Peyer's patch (tissue), 4 donors: ENCODE measurements around the gene LBH. TPM values are rescaled to one million over a fixed set of nuclear protein-coding genes. Genes with fewer than 3 reads are reported as not detected.

Source experiments
- DNase-seq, 3 donors: peaks; one replicate each; pipeline ENCODE4 v3.0.0-alpha.2; 2017 to 2019
- H3K27ac ChIP-seq, 4 donors: fragments of 200-600 bp; sonication (generic); one replicate each; pipeline ENCODE4 v1.5.1; 2016 to 2019
- H3K27me3 ChIP-seq, 2 donors: fragments of 200-600 bp; sonication (generic); one replicate each; pipeline ENCODE4 v1.5.1; 2019
- H3K36me3 ChIP-seq, 3 donors: fragments of 200-600 bp; sonication (generic); one replicate each; pipeline ENCODE4 v1.5.1; 2016 to 2019
- H3K4me1 ChIP-seq, 4 donors: fragments of 200-600 bp; sonication (generic); one replicate each; pipeline ENCODE4 v1.5.1; 2016 to 2019
- H3K4me3 ChIP-seq, 4 donors: fragments of 200-600 bp; sonication (generic); 1 replicate in 3 of 4; 2 replicates in 1 of 4; pipeline ENCODE4 v1.5.1; 2016 to 2019; ENCODE audit warnings: mild to moderate bottlenecking in 1 of 4
- H3K9me3 ChIP-seq, 4 donors: fragments of 200-600 bp; sonication (generic); one replicate each; pipeline ENCODE4 v1.5.1; 2016 to 2019; ENCODE audit warnings: mild to moderate bottlenecking in 1 of 4
- CTCF ChIP-seq, 6 experiments: fragments of 450-650 bp in 4 of 6; fragments of 200-600 bp in 2 of 6; sonication (generic) in 1 of 6; IDR thresholded peaks; one replicate each; pipeline ENCODE4 v1.5.1; 2017 to 2019; ENCODE audit warnings: antibody characterized with exemption in 6 of 6, mild to moderate bottlenecking in 3 of 6, moderate library complexity in 1 of 6
- POLR2A ChIP-seq, 2 donors: fragments of 450-650 bp; IDR thresholded peaks; one replicate each; pipeline ENCODE4 v1.5.1; 2017; ENCODE audit warnings: antibody characterized with exemption in 2 of 2, mild to moderate bottlenecking in 2 of 2, moderate library complexity in 2 of 2
- total RNA-seq, 4 donors: library from RNA; depleted of rRNA; stranded (reverse); fragments of >200 nt; gene quantifications; one replicate each; pipeline ENCODE4 v1.1.0, GENCODE V29; 2016

Gene LBH
- total RNA-seq, 4 donors from 2014 or later, result 10.9 to 44.6 (median 14.8) TPM

- H3K27ac ChIP-seq, result no peak overlapping the region
Observed at GRCh38 chr2:30259827-30260679, 28.7 kb downstream of the LBH start.

GRCh38 chr2:30260941-30261340, 29.6 kb downstream of the LBH start:
- Histone ChIP-seq H3K4me3 (no peak overlapping the region), H3K4me1 (peaks cover 0 to 1% (median 0%) of the 10 kb centered on the region in 4 donors)
- DNase-seq, result no peak

More at GRCh38 chr2:30259827-30260679, 28.7 kb downstream of the LBH start:
- Histone ChIP-seq H3K4me1 (peaks cover 0 to 8% (median 0%) of the 10 kb centered on the region in 4 donors), H3K27me3 (no peaks in the 10 kb centered on the region), H3K36me3 (peaks cover 0 to 13% (median 0%) of the 10 kb centered on the region in 3 donors), H3K9me3 (no peaks in the 10 kb centered on the region), H3K4me3 (no peak overlapping the region)
- no peak for DNase-seq
- no peak for TF ChIP-seq CTCF (IDR thresholded peaks at IDR 0.05)
- no peak for TF ChIP-seq POLR2A (IDR thresholded peaks at IDR 0.05)

GRCh38 chr2:30261695-30262211, 30.4 kb downstream of the LBH start:
- H3K27me3 ChIP-seq, result no peaks in the 10 kb centered on the region
- H3K27ac ChIP-seq, result no peak overlapping the region
- no peaks in the 10 kb centered on the region for H3K9me3 ChIP-seq
- peaks cover 0 to 5% (median 0%) of the 10 kb centered on the region in 4 donors for H3K4me1 ChIP-seq
- H3K36me3 ChIP-seq, result peaks cover 0 to 13% (median 0%) of the 10 kb centered on the region in 3 donors
- TF ChIP-seq CTCF (IDR thresholded peaks at IDR 0.05) (no peak), POLR2A (IDR thresholded peaks at IDR 0.05) (no peak)
- no peak for DNase-seq
- H3K4me3 ChIP-seq, result no peak overlapping the region

More at GRCh38 chr2:30260941-30261340, 29.6 kb downstream of the LBH start:
- no peak for TF ChIP-seq POLR2A (IDR thresholded peaks at IDR 0.05)
- TF ChIP-seq CTCF (IDR thresholded peaks at IDR 0.05), result no peak
- peaks cover 0 to 13% (median 0%) of the 10 kb centered on the region in 3 donors for H3K36me3 ChIP-seq
- no peaks in the 10 kb centered on the region for H3K9me3 ChIP-seq
- no peak overlapping the region for H3K27ac ChIP-seq
- H3K27me3 ChIP-seq, result no peaks in the 10 kb centered on the region

GRCh38 chr2:30262716-30263309, 31.5 kb downstream of the LBH start:
- Histone ChIP-seq H3K4me3 (no peak overlapping the region), H3K9me3 (no peaks in the 10 kb centered on the region), H3K27ac (no peak overlapping the region), H3K27me3 (no peaks in the 10 kb centered on the region), H3K4me1 (peaks cover 0 to 8% (median 0%) of the 10 kb centered on the region in 4 donors), H3K36me3 (peaks cover 0 to 13% (median 0%) of the 10 kb centered on the region in 3 donors)
- DNase-seq, result no peak
- TF ChIP-seq CTCF (IDR thresholded peaks at IDR 0.05) (no peak), POLR2A (IDR thresholded peaks at IDR 0.05) (no peak)

- Histone ChIP-seq H3K27ac (peak overlapping the region in 1 of 4 donors; percentile 0), H3K4me3 (no peak overlapping the region), H3K27me3 (no peaks in the 10 kb centered on the region), H3K9me3 (no peaks in the 10 kb centered on the region), H3K4me1 (peaks cover 0 to 8% (median 0%) of the 10 kb centered on the region in 4 donors), H3K36me3 (peaks cover 0 to under 1% (median 0%) of the 10 kb centered on the region in 3 donors)
- no peak for DNase-seq
- TF ChIP-seq POLR2A (IDR thresholded peaks at IDR 0.05), result no peak
- no peak for TF ChIP-seq CTCF (IDR thresholded peaks at IDR 0.05)
Observed at GRCh38 chr2:30264274-30264673, 32.9 kb downstream of the LBH start.
